ENCODE data around the gene MCF2L2. TPM values are rescaled to one million over a fixed set of nuclear protein-coding genes. Genes with fewer than 3 reads are reported as not detected.

The MCF2L2 gene
- total and polyA plus RNA-seq, 2 donors (not counting 1 experiment from before 2014, with no cell fraction given): 0.03 to 1.6 TPM

GRCh38 chr3:183331498-183331897 lies 96.9 kb downstream of the MCF2L2 start:
- intact Hi-C loops (cut with micrococcal nuclease): no loop called here
- H3K4me2 ChIP-seq (replicated peaks; ENCODE audit: low read depth, low read length, poor library complexity, severe bottlenecking): no peak overlapping the region
- DNase-seq (no peak), ATAC-seq (ENCODE audit: low read depth) (no peak)
- no peak overlapping the region for H2AFZ ChIP-seq (ENCODE audit: insufficient read depth, low read depth, low read length, poor library complexity, severe bottlenecking)
- H3K9me3 Mint-ChIP-seq (ENCODE audit: insufficient read depth): no peaks in the 10 kb centered on the region
- no peaks in the 10 kb centered on the region for H3K36me3 ChIP-seq (replicated peaks in 1 of 2; ENCODE audit: control extremely low read depth in 1 of 2, control insufficient read depth in 1 of 2, extremely low read depth in 1 of 2, insufficient read depth in 2 of 2, low read length in 1 of 2)
- no peaks in the 10 kb centered on the region for H4K20me1 ChIP-seq (ENCODE audit: control insufficient read depth, insufficient read depth, low read length, poor library complexity, severe bottlenecking)
- H3K4me3 Mint-ChIP-seq: no peak overlapping the region
- H3K4me3 ChIP-seq (ENCODE audit: control extremely low read depth in 1 of 5, extremely low read depth in 1 of 5, insufficient read depth in 1 of 5, low read depth in 2 of 5, low read length in 4 of 5): no peak overlapping the region
- POLR2A ChIA-PET: no interaction called here
- WGBS (ENCODE audit: insufficient coverage): 60% methylated on average over 1 of the region's 3 CpGs
- TF ChIP-seq CTCF (IDR thresholded peaks at IDR 0.05) (no peak), EZH2 (IDR thresholded peaks at IDR 0.05; ENCODE audit: borderline replicate concordance, insufficient read depth, low read depth, low read length, poor library complexity, severe bottlenecking) (no peak)
- no peaks in the 10 kb centered on the region for H3K27me3 ChIP-seq (replicated peaks in 1 of 4; ENCODE audit: control extremely low read depth in 1 of 4, control insufficient read depth in 3 of 4, insufficient read depth in 4 of 4, low read length in 3 of 4)
- no peaks in the 10 kb centered on the region for H3K4me1 ChIP-seq (ENCODE audit: control insufficient read depth in 2 of 2, insufficient read depth in 2 of 2, low read length in 2 of 2)
- H3K79me2 ChIP-seq (ENCODE audit: control insufficient read depth, insufficient read depth, low read length): no peaks in the 10 kb centered on the region
- CTCF ChIA-PET: no interaction called here
- H3K9ac ChIP-seq (ENCODE audit: low read length): no peak overlapping the region
- no peaks in the 10 kb centered on the region for H3K9me3 ChIP-seq (ENCODE audit: control extremely low read depth in 1 of 3, control insufficient read depth in 2 of 3, insufficient read depth in 1 of 3, low read length in 2 of 3)
- H3K4me1 Mint-ChIP-seq: no peaks in the 10 kb centered on the region
- H3K27ac Mint-ChIP-seq: no peak overlapping the region
- H3K27ac ChIP-seq (ENCODE audit: low read length in 2 of 2): no peak overlapping the region
- H3K27me3 Mint-ChIP-seq: peaks cover 4% of the 10 kb centered on the region

- Histone ChIP-seq H3K4me3 (ENCODE audit: control extremely low read depth in 1 of 5, extremely low read depth in 1 of 5, insufficient read depth in 1 of 5, low read depth in 2 of 5, low read length in 4 of 5) (no peak overlapping the region), H3K9ac (ENCODE audit: low read length) (no peak overlapping the region), H3K27me3 (replicated peaks in 1 of 4; ENCODE audit: control extremely low read depth in 1 of 4, control insufficient read depth in 3 of 4, insufficient read depth in 4 of 4, low read length in 3 of 4) (no peaks in the 10 kb centered on the region), H3K79me2 (ENCODE audit: control insufficient read depth, insufficient read depth, low read length) (no peaks in the 10 kb centered on the region), H3K4me2 (replicated peaks; ENCODE audit: low read depth, low read length, poor library complexity, severe bottlenecking) (no peak overlapping the region), H3K27ac (ENCODE audit: low read length in 2 of 2) (no peak overlapping the region), H3K36me3 (replicated peaks in 1 of 2; ENCODE audit: control extremely low read depth in 1 of 2, control insufficient read depth in 1 of 2, extremely low read depth in 1 of 2, insufficient read depth in 2 of 2, low read length in 1 of 2) (no peaks in the 10 kb centered on the region), H4K20me1 (ENCODE audit: control insufficient read depth, insufficient read depth, low read length, poor library complexity, severe bottlenecking) (no peaks in the 10 kb centered on the region), H3K9me3 (ENCODE audit: control extremely low read depth in 1 of 3, control insufficient read depth in 2 of 3, insufficient read depth in 1 of 3, low read length in 2 of 3) (no peaks in the 10 kb centered on the region), H3K4me1 (ENCODE audit: control insufficient read depth in 2 of 2, insufficient read depth in 2 of 2, low read length in 2 of 2) (no peaks in the 10 kb centered on the region), H2AFZ (ENCODE audit: insufficient read depth, low read depth, low read length, poor library complexity, severe bottlenecking) (no peak overlapping the region)
- Mint-ChIP-seq H3K9me3 (ENCODE audit: insufficient read depth) (no peaks in the 10 kb centered on the region), H3K27ac (no peak overlapping the region), H3K27me3 (peaks cover 4% of the 10 kb centered on the region), H3K4me3 (no peak overlapping the region), H3K4me1 (no peaks in the 10 kb centered on the region)
- intact Hi-C loops (cut with micrococcal nuclease): no loop called here
- 95% methylated on average over 2 of the region's 3 CpGs for WGBS (ENCODE audit: insufficient coverage)
- ChIA-PET POLR2A (no interaction called here), CTCF (no interaction called here)
- TF ChIP-seq EZH2 (IDR thresholded peaks at IDR 0.05; ENCODE audit: borderline replicate concordance, insufficient read depth, low read depth, low read length, poor library complexity, severe bottlenecking): no peak
- no peak for TF ChIP-seq CTCF (IDR thresholded peaks at IDR 0.05)
- DNase-seq (no peak), ATAC-seq (ENCODE audit: low read depth) (no peak)
Observed at GRCh38 chr3:183330881-183331280, 97.5 kb downstream of the MCF2L2 start.

Data from B cell (primary cell).